ENCODE results near the gene KCNQ2. TPM values are rescaled to one million over a fixed set of nuclear protein-coding genes. Genes with fewer than 3 reads are reported as not detected.
A peak's percentile ranks its signal among the peaks of the same experiment; 100 is the strongest.

The KCNQ2 gene
- total RNA-seq, 1 donor from 2014 or later = 157 TPM

GRCh38 chr20:63497138-63497945 is 24.9 kb upstream of the KCNQ2 start:
- TF ChIP-seq CTCF (conservative IDR thresholded peaks at IDR 0.05) = no peak
- Mint-ChIP-seq H3K27ac (ENCODE audit: unreplicated experiment) (no peak overlapping the region), H3K27me3 (ENCODE audit: low read depth) (peaks cover 41% of the 10 kb centered on the region), H3K4me3 (no peak overlapping the region), H3K9me3 (peaks cover 4% of the 10 kb centered on the region), H3K4me1 (no peaks in the 10 kb centered on the region), H3K36me3 (ENCODE audit: low read depth) (no peaks in the 10 kb centered on the region)
- DNase-seq (ENCODE audit: low read depth, low spot score) = no peak

- TF ChIP-seq CTCF (conservative IDR thresholded peaks at IDR 0.05) = no peak
- DNase-seq (ENCODE audit: low read depth, low spot score) = no peak
- no peaks in the 10 kb centered on the region for H3K4me1 Mint-ChIP-seq
- no peaks in the 10 kb centered on the region for H3K36me3 Mint-ChIP-seq (ENCODE audit: low read depth)
- H3K4me3 Mint-ChIP-seq = no peak overlapping the region
- H3K27me3 Mint-ChIP-seq (ENCODE audit: low read depth) = peaks cover 41% of the 10 kb centered on the region
- peaks cover 6% of the 10 kb centered on the region for H3K9me3 Mint-ChIP-seq
- no peak overlapping the region for H3K27ac Mint-ChIP-seq (ENCODE audit: unreplicated experiment)
Measured at GRCh38 chr20:63496596-63497120, 24.2 kb upstream of the KCNQ2 start.

- Mint-ChIP-seq H3K36me3 (ENCODE audit: low read depth) (no peaks in the 10 kb centered on the region), H3K4me3 (peak overlapping the region; percentile 57), H3K4me1 (no peaks in the 10 kb centered on the region), H3K9me3 (peaks cover 6% of the 10 kb centered on the region), H3K27ac (ENCODE audit: unreplicated experiment) (no peak overlapping the region), H3K27me3 (ENCODE audit: low read depth) (peaks cover 41% of the 10 kb centered on the region)
- peak; percentile 77 for DNase-seq (ENCODE audit: low read depth, low spot score)
- peak; percentile 96 for TF ChIP-seq CTCF (conservative IDR thresholded peaks at IDR 0.05)
Measured at GRCh38 chr20:63495741-63496595, 23.5 kb upstream of the KCNQ2 start.

- DNase-seq (ENCODE audit: low read depth, low spot score) = no peak
- no peak overlapping the region for H3K4me3 Mint-ChIP-seq
- no peak overlapping the region for H3K27ac Mint-ChIP-seq (ENCODE audit: unreplicated experiment)
- peaks cover 6% of the 10 kb centered on the region for H3K9me3 Mint-ChIP-seq
- H3K27me3 Mint-ChIP-seq (ENCODE audit: low read depth) = peaks cover 40% of the 10 kb centered on the region
- H3K4me1 Mint-ChIP-seq = no peaks in the 10 kb centered on the region
- H3K36me3 Mint-ChIP-seq (ENCODE audit: low read depth) = no peaks in the 10 kb centered on the region
- no peak for TF ChIP-seq CTCF (conservative IDR thresholded peaks at IDR 0.05)
Measured at GRCh38 chr20:63495167-63495720, 22.8 kb upstream of the KCNQ2 start.

GRCh38 chr20:63494420-63495166 is 22.1 kb upstream of the KCNQ2 start:
- TF ChIP-seq CTCF (conservative IDR thresholded peaks at IDR 0.05) = no peak
- Mint-ChIP-seq H3K4me3 (no peak overlapping the region), H3K27ac (ENCODE audit: unreplicated experiment) (no peak overlapping the region), H3K36me3 (ENCODE audit: low read depth) (no peaks in the 10 kb centered on the region), H3K27me3 (ENCODE audit: low read depth) (peaks cover 40% of the 10 kb centered on the region), H3K9me3 (peaks cover 6% of the 10 kb centered on the region), H3K4me1 (no peaks in the 10 kb centered on the region)
- no peak for DNase-seq (ENCODE audit: low read depth, low spot score)
